HG02759 (cell line): ENCODE results near the gene NEURL4.
"Not testable (repeated sequence)": the region's sequence is repeated elsewhere in the genome, so short reads cannot be mapped to it uniquely, and the experiment has no call there.

Experiments
- ATAC-seq: cut with Tn5 transposase; IDR thresholded peaks from one replicate; pipeline ENCODE4 v1.9.1; 2021; ENCODE audit warnings: mild to moderate bottlenecking, moderate library complexity; ENCODE audit not compliant: unreplicated experiment

The NEURL4 gene

DNA sequence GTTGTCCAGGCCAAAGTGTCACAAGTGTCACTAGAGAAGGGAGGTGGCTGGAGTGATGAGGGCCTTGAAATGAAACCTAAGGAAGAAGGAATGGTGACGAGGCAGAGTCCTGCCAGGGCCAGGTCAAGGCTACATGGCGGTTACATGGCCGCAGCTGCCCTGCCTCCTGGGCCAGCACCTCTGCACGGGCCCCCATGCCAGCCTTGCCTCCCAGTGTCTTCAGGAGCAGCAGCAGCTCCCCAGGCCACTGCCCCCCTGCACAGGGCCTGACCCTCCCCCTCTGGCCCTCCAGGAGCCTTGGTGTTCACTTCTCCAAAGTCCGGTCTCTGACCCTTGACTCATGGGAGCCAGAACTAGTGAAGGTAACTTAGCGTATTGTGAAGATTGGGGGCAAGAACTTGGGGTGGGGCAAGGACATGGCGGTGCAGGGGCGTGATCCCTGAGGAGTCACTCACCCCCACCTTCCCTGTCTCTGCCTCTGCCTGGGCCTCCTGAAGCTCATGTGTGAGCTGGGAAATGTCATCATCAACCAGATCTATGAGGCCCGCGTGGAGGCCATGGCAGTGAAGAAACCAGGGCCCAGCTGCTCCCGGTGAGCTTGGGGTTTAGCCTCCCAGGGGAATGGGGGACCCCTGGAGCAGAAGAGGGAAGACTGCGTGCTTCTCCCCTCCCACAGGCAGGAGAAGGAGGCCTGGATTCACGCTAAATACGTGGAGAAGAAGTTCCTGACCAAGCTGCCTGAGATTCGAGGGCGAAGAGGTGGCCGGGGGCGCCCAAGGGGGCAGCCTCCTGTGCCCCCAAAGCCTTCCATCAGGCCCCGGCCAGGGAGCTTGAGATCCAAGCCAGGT is 18.7 kb upstream of the NEURL4 start:
- no peak for ATAC-seq

DNA sequence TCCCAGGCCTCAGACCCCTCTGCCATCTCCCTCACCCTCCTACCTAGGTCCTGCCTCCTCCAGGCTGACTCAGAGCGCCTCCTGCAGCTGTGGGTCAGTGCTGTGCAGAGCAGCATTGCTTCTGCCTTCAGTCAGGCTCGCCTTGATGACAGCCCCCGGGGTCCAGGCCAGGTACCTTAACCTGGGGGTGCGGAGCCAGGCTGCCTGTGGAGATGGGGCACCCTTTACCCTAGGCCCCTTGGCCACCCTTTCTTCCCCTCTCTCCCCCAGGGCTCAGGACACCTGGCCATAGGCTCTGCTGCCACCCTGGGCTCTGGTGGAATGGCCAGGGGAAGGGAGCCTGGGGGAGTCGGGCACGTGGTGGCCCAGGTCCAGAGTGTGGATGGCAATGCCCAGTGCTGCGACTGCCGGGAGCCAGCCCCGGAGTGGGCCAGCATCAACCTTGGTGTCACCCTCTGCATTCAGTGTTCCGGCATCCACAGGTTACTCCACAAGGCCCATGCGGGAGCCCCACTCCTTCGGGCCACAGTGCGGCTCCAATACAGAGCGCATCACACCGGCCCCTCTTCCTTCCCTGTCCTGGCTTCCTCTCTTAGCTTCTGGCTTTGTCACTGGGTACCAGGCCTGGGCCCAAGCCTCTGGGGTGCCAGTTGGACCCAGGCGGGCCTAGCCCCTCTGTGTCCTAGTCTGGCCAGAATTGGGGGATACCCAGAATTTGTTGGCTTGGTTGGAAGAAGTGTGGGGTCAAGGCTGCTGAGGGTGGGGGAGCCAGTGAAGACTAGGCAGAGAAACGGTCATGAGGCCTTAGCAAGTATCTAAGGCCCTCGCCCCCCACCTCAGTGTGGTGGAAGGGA is 17.9 kb upstream of the NEURL4 start:
- ATAC-seq, result no peak

DNA sequence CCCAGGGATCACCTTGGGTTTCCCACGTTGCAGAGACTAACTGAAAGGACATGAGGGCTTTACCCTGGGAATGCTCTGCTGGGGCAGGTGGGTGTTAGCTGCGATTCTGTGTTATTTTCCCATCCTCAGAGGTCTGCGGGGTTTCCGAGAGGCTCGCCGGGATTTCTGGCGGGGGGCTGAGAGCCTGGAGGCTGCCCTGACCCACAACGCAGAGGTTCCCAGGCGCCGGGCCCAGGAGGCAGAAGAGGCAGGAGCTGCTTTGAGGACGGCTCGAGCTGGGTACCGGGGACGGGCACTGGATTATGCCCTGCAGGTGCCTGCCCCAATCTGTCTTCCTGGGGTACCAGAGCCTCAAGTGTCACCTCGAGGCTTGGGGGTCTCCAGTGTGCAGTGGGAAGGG is 14.1 kb upstream of the NEURL4 start:
- no peak for ATAC-seq

DNA sequence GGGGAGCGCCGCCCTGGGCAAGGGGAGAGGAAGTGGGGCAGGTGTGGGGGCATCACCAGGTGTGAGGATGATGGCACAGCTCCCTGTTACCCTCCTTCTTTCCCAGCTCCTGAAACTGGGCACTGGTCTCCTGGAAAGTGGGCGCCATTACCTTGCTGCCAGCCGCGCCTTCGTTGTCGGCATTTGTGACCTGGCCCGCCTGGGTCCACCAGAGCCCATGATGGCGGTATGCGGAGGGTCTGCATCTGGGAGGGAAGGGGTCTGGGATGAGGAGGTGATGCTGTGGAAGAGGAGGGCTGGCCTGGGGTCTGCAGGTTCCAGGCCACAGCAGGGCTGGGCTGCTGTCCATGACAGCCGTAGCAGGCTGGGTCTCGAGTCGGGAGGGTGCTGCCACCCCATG is 12.7 kb upstream of the NEURL4 start:
- no peak for ATAC-seq

DNA sequence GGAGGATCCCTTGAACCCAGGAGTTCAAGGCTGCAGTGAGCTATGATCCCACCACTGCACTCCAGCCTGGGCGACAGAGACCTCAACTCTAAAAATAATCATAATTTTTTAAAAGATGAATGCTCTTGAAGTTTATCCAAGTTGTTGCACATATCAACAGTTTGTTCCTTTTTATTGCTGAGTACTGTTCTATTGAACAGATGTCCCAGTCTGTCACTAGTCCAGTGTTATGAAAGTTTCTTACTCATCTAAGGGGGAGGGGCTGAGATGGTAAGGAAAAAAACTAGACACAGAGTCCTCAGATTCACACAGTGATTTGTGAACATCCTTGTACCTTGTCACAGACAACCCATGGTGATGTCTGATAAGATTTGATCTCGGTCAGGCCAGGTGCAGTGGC is 11.0 kb upstream of the NEURL4 start:
- no peak for ATAC-seq

DNA sequence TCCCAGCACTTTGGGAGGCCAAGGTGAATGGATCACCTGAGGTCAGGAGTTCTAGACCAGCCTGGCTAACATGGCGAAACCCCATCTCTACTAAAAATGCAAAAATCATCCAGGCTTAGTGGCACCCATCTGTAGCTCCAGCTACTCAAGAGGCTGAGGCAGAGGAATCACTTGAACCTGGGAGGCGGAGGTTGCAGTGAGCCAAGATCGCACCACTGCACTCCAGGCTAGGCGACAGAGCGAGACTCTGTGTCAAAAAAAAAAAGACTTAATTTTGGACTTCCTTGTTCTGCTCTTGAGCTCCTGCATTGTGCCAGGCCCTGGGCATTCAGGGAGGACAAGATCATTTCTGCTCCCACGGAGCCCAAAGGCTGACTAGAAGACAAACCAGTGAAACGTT is 8.5 kb upstream of the NEURL4 start:
- not testable (repeated sequence) for ATAC-seq

DNA sequence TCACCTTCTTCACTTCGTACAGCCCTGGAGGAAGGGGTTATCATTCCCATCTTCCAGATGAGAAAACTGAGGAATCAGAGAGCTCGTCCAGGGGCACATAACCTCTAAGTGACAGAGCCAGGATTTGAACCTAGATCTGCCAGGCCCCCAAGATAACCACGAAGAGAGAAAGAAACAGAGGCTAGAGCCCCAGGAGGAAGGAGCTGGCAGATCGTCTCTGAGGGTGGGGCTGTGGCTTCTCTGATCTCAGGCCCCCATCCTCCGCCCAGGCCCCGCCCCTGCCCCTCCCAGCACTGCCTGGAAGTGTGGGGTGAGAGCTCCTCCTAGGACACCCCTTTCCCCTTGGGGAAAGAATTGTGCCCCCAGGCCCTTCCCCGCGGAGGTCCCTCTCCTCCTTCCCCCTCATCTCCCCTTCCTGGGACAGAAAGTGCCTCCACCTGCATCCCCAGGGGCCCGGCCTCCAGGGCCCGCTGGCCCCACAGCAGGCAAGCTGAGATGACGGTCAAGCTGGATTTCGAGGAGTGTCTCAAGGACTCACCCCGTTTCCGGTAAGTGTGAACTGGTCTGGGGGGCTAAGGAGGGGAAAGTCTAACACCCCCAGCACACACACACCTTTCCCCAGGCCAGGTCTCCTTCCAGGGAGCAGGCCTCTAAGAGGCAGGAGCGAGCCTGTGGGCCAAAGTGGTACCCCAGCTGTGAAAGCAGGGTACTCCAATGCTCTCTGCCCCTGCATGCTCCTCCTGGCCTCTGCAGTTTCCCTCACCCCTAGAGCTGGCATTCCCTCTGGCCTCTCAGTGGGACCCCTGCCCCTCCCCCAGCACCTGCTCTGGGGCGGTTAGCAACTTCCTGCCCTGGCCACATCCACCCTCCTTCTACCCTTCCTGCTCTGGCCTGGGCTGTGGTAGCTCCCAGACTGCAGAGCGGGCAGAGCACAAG is 7.4 kb upstream of the NEURL4 start, which contains the start of gene ACAP1:
Gene ACAP1, plus strand, starts transcription at position 290 of the 936 bp plus-strand sequence. Its CDS starts 206 bp downstream, at position 496.
- peak; percentile 75 for ATAC-seq

DNA sequence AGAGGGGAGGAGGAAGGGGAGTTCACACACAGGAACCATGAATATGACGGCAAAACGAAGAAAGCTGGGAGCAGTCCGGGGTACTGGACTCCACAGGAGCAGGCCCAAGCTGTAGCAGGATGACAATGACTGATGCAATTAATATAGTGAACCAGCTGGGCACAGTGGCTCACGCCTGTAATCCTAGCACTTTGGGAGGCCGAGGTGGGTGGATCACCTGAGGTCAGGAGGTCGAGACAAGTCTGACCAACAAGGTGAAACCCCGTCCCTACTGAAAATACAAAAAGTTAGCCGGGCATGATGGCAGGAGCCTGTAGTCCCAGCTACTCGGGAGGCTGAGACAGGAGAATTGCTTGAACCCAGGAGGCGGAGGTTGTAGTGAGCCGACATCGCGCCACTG is 6.6 kb upstream of the NEURL4 start:
- ATAC-seq, result not testable (repeated sequence)

DNA sequence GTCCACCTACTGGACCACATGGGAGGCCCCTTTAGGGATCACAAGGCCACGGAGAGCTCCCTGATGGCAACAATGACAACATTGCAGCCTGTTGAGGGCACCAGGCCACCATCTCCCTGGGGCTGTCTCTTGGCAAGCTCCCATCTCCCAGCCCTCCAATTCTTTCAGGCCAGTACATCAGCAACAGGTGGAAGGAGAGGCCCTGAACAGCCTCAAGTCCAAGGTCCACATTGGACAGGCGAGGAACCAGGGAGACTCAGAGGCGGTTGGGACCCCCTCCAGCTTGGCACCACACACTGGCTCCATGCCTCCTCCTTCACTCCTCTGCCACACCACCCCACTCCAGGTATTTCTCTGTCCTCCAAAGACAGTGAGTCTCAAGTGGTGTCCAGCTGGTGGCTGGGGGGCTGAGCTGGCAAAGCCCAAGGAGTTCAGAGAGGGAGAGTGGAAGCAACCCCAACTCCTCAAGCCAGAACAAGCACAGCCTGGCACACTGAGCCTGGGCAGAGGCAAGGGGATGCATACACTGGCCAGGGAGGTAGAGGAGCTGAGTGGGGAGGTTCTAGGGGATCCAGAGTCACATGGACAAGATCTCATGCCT is 5.9 kb upstream of the NEURL4 start:
- no peak for ATAC-seq

DNA sequence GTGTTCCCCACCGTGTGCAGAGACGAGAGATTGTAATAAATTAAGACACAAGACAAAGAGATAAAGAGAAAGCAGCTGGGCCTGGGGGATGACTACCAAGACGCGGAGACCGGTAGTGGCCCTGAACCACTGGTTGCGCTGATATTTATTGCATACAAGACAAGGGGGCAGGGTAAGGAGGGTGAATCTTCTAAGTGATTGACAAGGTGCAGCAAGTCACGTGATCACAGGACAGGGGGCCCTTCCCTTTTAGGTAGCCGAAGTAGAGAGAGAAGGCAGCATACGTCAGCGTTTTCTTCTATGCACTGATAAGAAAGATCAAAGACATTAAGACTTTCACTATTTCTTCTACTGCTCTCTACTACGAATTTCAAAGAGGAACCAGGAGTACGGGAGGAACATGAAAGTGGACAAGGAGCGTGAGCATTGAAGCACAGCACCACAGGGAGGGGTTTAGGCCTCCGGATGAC is 3.5 kb upstream of the NEURL4 start:
- ATAC-seq, result not testable (repeated sequence)

DNA sequence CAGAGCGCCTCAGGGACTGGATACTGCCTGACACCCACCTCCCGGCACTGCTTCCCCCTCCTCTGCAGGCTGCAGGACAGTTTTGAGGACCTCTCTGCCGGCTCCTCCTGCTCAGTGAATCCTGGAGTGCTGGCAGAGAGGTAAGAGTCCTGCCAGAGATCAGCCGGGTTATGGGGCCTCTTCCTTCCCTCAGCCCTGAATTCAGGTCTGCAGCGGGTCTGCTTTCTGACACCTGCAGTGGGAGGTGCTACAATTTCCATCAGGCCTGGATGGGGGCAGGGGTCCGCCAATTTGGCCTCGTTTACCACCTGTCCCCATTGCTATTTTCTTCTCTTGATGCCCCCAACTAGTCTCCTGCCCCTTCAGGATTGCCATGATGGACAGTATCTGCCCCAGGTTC is 3.0 kb upstream of the NEURL4 start:
- ATAC-seq, result no peak

DNA sequence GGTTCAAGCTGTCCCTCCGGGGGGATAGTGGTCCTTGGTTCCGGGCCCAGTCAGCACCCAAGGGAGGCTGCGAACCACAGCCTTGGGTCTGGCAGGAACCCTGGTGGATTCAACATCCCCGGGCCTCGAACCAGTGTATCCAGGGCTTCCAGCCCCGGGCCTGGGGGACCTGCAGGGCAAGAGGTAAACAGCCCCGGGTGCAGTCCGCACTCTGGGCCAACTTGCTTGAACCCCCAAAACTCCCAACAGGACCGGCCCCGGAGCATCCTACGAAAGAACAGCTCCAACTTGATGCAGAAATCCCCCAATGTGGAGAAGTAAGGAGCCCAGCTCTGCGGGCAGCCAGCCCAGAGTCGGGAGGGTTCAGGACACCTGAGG is 1.5 kb upstream of the NEURL4 start:
- ATAC-seq, result no peak

DNA sequence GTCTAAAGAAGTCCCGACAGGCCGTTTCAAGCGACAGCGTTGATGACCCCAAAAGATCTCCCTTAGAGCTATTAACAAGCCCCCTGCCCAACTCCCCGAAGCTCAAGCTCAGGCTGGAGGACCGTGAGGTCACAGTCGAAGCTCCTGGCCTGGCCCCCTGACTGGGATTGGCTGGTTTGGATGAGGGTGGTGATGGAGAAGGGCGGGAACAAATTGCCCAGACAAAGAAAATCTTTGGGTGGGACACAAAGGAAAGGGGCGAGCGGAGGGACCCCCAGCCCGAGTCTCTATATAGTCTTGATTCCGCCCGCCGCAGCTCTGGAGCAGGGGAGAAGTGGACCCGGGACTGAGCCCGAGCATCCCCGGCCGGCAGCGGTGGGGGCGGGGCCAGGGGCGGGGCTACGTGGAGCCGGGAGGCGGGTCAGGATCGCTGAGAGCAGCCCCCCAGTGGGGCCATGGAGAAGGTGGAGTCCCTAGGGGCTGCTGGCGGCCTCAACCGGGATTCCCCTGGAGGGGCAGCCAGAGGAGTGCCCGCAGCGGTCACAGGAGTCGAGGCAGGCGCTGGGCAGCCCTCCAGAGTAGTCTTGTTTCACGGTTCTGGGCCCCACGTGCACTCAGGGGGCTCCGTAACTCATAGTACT is 982 bp upstream of the NEURL4 start:
- peak; percentile 45 for ATAC-seq

DNA sequence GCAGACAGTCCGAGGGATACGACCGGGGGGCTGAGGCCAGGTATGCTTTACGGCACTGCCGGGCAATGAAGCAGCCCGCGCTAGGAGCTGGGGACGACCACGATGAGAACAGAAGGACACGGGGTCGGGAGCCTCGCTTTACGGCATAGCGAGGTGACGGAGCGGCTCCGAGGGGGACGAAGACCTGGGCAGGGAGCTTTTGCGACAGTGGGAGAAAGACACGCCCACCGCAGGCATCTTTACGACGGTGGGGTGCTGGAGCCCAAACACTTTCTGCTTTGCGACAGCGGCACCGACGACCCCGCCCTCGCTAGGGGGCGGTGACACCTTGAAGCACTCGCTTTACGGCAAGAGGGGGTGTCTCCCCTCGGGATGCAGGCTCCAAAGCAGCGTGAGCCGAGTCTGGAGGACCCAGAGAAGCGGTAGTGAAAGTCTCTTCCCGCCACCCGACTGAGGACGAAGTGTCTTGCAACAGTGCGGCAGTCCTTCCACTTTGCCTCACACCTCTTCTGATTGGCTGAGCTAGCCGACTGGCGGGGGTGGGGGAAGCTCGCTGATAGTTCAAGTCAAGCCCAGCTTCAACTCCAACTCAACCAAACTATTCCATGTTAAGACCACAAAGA is 350 bp upstream of the NEURL4 start:
- ATAC-seq, result peak; percentile 64

DNA sequence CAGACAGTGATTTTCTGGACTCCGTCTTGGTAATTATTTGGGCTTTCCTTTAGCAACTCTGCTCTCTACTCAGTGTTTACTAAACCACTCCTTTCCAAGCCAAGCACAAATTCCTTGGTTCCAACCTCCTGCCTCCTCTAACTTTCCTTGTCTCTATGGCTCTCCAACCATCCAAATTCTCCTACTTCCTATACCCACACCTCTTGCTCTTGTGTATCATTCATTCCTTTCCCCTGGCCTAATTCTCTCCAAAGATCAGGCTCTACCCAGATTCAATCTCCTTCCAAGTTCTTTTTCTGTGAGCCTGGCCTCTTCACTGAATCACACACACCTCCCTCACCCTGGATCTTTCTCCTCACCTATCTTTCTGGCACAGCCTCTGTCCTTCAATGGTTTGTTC is 1.1 kb downstream of the NEURL4 start:
- ATAC-seq, result no peak

DNA sequence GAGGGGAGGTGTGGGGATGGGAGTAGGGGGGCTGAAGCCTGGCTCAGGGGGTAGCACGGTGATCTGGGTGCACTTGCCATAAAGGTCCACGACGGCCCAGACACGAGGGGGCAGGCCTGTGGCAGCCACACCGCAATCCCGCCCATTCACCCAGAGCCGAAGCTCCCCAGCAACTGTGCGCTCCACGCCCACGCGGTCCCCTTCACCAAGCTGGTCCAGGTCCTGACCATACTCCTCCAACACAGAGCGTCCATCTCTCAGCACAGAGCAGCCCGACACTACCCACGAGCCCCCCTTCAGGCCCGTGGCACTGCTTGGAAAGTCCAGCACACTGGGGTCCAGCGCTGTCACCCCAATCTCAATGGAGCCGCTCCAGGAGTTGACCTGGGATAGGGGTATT is 1.6 kb downstream of the NEURL4 start:
- ATAC-seq, result no peak

DNA sequence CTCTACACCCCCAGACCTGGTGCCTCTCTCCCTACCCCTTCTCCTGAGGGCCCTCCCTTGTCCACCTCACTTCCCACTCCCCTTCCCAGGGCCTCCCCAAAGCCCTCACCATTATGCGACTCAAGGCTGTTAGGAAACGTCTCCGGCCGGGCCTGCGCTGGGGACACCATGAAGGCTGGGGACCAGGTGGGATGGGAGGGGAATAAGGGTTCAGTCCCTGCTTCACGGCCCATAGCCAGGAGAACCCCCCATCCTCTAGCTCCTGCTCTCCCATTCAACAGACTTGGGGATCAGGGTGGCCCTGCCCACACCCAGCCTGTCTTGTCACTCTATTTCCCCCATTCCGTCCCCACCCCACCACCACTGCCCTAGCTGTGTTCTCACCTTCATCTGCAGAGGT is 2.1 kb downstream of the NEURL4 start:
- ATAC-seq, result no peak

DNA sequence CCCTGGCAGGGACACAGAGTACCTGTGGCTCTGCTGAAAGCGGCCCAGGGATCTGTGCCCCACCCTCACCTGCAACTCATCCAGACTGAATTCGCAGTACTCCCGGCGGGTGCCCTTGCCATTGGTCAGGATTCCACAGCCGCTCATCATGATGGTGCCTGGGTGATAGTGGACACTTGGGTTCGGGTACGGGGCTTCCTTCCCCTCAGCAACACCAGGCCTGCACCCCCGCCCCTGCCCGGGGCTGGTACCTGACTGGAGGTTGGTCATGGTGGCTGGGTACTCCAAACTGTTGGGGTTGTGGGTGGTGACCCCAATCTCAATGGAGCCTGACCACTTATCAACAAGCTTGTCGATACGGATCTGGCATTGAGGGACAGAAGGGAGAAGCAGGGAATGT is 2.9 kb downstream of the NEURL4 start:
- ATAC-seq, result no peak

DNA sequence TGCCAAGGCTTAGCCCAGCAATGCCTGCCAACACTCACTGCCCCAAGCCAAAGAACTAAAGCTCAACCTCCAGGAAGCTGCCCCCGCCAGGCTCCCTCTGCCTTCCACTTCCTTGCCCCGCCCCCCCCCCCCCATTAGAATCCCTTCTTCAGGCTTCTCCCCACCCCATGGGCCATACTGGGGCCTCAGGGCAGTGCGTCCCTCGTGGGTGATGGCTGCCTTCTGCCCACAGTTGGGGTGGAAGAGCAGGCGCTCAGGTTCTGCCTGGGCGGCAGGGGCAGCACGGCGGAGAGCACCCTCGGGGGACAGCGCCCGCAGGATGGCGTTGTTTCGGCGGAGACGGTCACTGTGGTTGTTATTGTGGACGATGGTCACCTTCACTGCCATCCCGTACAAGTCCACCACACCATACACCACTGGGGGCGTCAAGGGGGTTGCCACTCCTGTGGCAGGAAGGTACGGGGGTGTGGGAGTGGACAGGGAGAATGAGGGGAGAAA is 4.1 kb downstream of the NEURL4 start:
- ATAC-seq, result no peak
